SK-N-SH (cell line): ENCODE data around the gene DNAJB1. TPM values are rescaled to one million over a fixed set of nuclear protein-coding genes. Genes with fewer than 3 reads are reported as not detected.

Experiments
- CTCF ChIA-PET: fragments of 300-600, 350-600 bp; formaldehyde crosslinking; extraction: SDS; loops from one replicate; lab custom pipeline; 2021; lab: Yijun Ruan, JAX
- POLR2A ChIA-PET: fragments of 350-600 bp; sonication (Branson Sonifier 250); formaldehyde crosslinking; extraction: SDS; loops from one replicate; lab custom pipeline; 2020; ENCODE audit warnings: antibody characterized with exemption, inconsistent platforms; lab: Yijun Ruan, JAX
- DNase-seq: peaks from one replicate; pipeline ENCODE4 v3.0.0; 2012
- H2AFZ ChIP-seq: fragments of 200-600 bp; sonication (generic); 2 replicates; pipeline ENCODE4 v1.8.1; 2016; ENCODE audit warnings: antibody characterized with exemption, mild to moderate bottlenecking, low read depth
- H3F3A ChIP-seq: fragments of 200-600 bp; sonication (generic); replicated peaks from 2 replicates; pipeline ENCODE3; 2016; ENCODE audit warnings: antibody characterized with exemption, mild to moderate bottlenecking; ENCODE audit not compliant: insufficient read depth
- H3K27ac ChIP-seq, 2 experiments: fragments of 200-500 bp in 1 of 2; fragments of 200-600 bp in 1 of 2; sonication (Bioruptor generic) in 1 of 2; sonication (generic), shearing (Covaris generic) in 1 of 2; 2 replicates each; pipeline versions ENCODE4 v1.5.1 to v1.6.1; 2014 to 2016; ENCODE audit warnings: low read depth in 2 of 2, inconsistent platforms in 1 of 2, low read length in 1 of 2, mild to moderate bottlenecking in 1 of 2, mixed read lengths in 1 of 2
- H3K27me3 ChIP-seq: fragments of 200-600 bp; sonication (generic), shearing (Covaris generic); 2 replicates; pipeline ENCODE4 v1.6.1; 2016; ENCODE audit warnings: mixed run types; ENCODE audit not compliant: insufficient read depth
- H3K36me3 ChIP-seq, 2 experiments: fragments of 200-500 bp in 1 of 2; fragments of 200-600 bp in 1 of 2; sonication (Bioruptor generic) in 1 of 2; sonication (generic) in 1 of 2; replicated peaks in 1 of 2; 2 replicates each; pipeline versions ENCODE3 to v1.5.1; 2014 to 2016; ENCODE audit warnings: low read length in 1 of 2, mild to moderate bottlenecking in 1 of 2; ENCODE audit not compliant: insufficient read depth in 2 of 2, control insufficient read depth in 1 of 2
- H3K4me1 ChIP-seq, 2 experiments: fragments of 200-500 bp in 1 of 2; fragments of 200-600 bp in 1 of 2; sonication (Bioruptor generic) in 1 of 2; sonication (generic), shearing (Covaris generic) in 1 of 2; 2 replicates each; pipeline versions ENCODE4 v1.5.1 to v1.6.1; 2014 to 2016; ENCODE audit warnings: low read depth in 1 of 2, low read length in 1 of 2, mixed run types in 1 of 2; ENCODE audit not compliant: insufficient read depth in 2 of 2, control insufficient read depth in 1 of 2
- H3K4me2 ChIP-seq: fragments of 200-600 bp; sonication (generic), shearing (Covaris generic); 2 replicates; pipeline ENCODE4 v1.6.1; 2017; ENCODE audit warnings: mixed run types
- H3K4me3 ChIP-seq, 2 experiments: fragments of 200-500 bp in 1 of 2; fragments of 200-600 bp in 1 of 2; sonication (Bioruptor generic) in 1 of 2; sonication (generic), shearing (Covaris generic) in 1 of 2; 2 replicates each; pipeline versions ENCODE4 v1.5.1 to v1.8.1; 2014 to 2016; ENCODE audit warnings: low read depth in 2 of 2, inconsistent platforms in 1 of 2, low read length in 1 of 2, mild to moderate bottlenecking in 1 of 2, mixed read lengths in 1 of 2, moderate library complexity in 1 of 2
- H3K79me2 ChIP-seq: fragments of 200-600 bp; sonication (generic); 2 replicates; pipeline ENCODE4 v1.8.1; 2017; ENCODE audit warnings: mild to moderate bottlenecking; ENCODE audit not compliant: insufficient read depth
- H3K9ac ChIP-seq: fragments of 200-600 bp; sonication (generic); 2 replicates; pipeline ENCODE4 v1.6.1; 2017; ENCODE audit warnings: mixed run types
- H3K9me2 ChIP-seq: fragments of 200-600 bp; sonication (generic); 2 replicates; pipeline ENCODE4 v1.6.1; 2017; ENCODE audit warnings: mixed run types
- H3K9me3 ChIP-seq: fragments of 200-600 bp; sonication (generic); 2 replicates; pipeline ENCODE4 v1.6.1; 2017; ENCODE audit warnings: mixed run types, mild to moderate bottlenecking, moderate library complexity
- H4K20me1 ChIP-seq: fragments of 200-600 bp; sonication (generic); 2 replicates; pipeline ENCODE4 v1.6.1; 2017; ENCODE audit warnings: mild to moderate bottlenecking, mixed run types; ENCODE audit not compliant: insufficient read depth
- CHD2 ChIP-seq: fragments of 150-350 bp; IDR thresholded peaks from 2 replicates; pipeline ENCODE4 v1.6.1; 2018; ENCODE audit warnings: low read length; ENCODE audit not compliant: partially characterized antibody
- CTCF ChIP-seq: fragments of 200-600 bp; sonication (generic); IDR thresholded peaks from 2 replicates; pipeline ENCODE4 v1.6.1; 2017; ENCODE audit warnings: antibody characterized with exemption, mild to moderate bottlenecking, moderate library complexity
- ELF1 ChIP-seq: IDR thresholded peaks from 2 replicates; pipeline ENCODE4 v1.4.0; 2012
- EP300 ChIP-seq, 2 experiments: IDR thresholded peaks; 2 replicates each; pipeline versions ENCODE4 v1.4.0 to v1.6.1; 2012; ENCODE audit warnings: borderline replicate concordance in 1 of 2, low read depth in 1 of 2, low read length in 1 of 2
- GABPA ChIP-seq: IDR thresholded peaks from 2 replicates; pipeline ENCODE4 v1.4.0; 2012; ENCODE audit warnings: low read depth, mild to moderate bottlenecking
- MEF2A ChIP-seq: IDR thresholded peaks from 2 replicates; pipeline ENCODE4 v1.4.0; 2012; ENCODE audit warnings: low read depth, borderline replicate concordance
- MXI1 ChIP-seq: IDR thresholded peaks from 2 replicates; pipeline ENCODE4 v1.6.1; 2012; ENCODE audit warnings: mild to moderate bottlenecking, low read depth, low read length, improper control_type of control experiment
- RFX5 ChIP-seq: IDR thresholded peaks from 2 replicates; pipeline ENCODE4 v1.6.1; 2012; ENCODE audit warnings: mild to moderate bottlenecking, improper control_type of control experiment, low read length
- RXRA ChIP-seq: IDR thresholded peaks from 2 replicates; pipeline ENCODE4 v1.4.0; 2012; ENCODE audit warnings: low read depth, mild to moderate bottlenecking, borderline replicate concordance
- TCF12 ChIP-seq: IDR thresholded peaks from 2 replicates; pipeline ENCODE4 v1.4.0; 2012
- WGBS: methylation state at CpG from one replicate; pipeline ENCODE4 v1.1.6; 2017; ENCODE audit warnings: low lambda C conversion rate; 5-methylcytosine and 5-hydroxymethylcytosine counted together
- polyA plus RNA-seq, 3 experiments: library from polyadenylated mRNA; depleted of rRNA; stranded (reverse); fragments of >200 nt; gene quantifications; 2 replicates each; pipeline ENCODE4 v1.2.3, GENCODE V29; 2012
- TF ChIP-seq, protein P1 (sequence below): IDR thresholded peaks from 2 replicates; pipeline ENCODE4 v1.4.0; 2012; ENCODE audit warnings: low read depth, borderline replicate concordance
- TF ChIP-seq, protein P2 (sequence below): IDR thresholded peaks from 2 replicates; pipeline ENCODE4 v1.4.0; 2012; ENCODE audit warnings: low read depth

The DNAJB1 gene
- polyA plus RNA-seq, 1 of the 3 experiments (the other 2 are of a cell fraction) = 103 TPM

DNA sequence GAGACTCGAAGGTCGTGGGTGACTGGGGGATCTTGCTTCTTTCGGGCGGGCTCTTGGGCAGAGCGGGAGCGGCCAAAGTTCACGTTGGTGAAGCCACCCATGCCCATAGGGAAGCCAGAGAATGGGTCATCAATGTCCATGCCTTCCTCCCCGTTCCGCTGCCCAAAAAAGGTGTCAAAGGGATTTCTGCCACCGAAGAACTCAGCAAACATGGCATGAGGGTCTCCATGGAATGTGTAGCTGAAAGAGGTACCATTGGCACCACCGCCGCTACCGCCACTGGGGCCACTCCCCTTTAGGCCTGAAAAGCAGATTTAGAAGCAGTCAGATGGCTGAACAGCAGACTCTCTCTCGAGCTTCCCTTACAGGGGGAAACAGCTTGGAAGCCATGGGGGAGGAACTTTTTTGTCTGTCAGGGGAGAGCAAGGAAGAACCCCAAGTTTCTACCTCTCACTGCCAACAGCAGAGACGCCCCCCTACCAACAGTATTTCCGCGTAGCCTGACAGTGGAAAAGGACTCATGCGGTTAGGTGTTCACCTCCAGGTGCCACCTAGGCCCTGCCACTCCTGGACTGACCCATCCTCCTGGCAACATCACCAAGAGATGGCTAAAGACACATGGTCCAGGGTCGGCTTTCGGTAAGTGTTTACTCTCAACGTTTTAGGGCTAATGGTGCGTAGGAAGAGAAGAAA lies 1.3 kb downstream of the DNAJB1 start:
- Histone ChIP-seq H3K9me3 (no peaks in the 10 kb centered on the region), H4K20me1 (peaks cover 36% of the 10 kb centered on the region), H2AFZ (no peak overlapping the region), H3K4me3 (peak overlapping the region; percentile 87 to 90), H3K9me2 (no peaks in the 10 kb centered on the region), H3K27ac (peak overlapping the region; percentile 93 to 96; a peak in 2 of 4 replicates), H3K36me3 (peaks cover 22 to 29% of the 10 kb centered on the region in 2 experiments), H3K9ac (peak overlapping the region; percentile 99), H3K27me3 (no peaks in the 10 kb centered on the region), H3K79me2 (peaks cover 44% of the 10 kb centered on the region), H3F3A (peaks cover 43% of the 10 kb centered on the region), H3K4me2 (peak overlapping the region; percentile 95), H3K4me1 (peaks cover 24 to 38% of the 10 kb centered on the region in 2 experiments; a peak in 3 of 4 replicates)
- DNase-seq = no peak
- ChIA-PET POLR2A (interaction anchor here (0.9 to 1.5 kb wide), 3 partner anchors 21 to 40 kb away, joined by 3 to 15 read pairs (median 3); partner anchors contain the start of gene GIPC1), CTCF (interaction anchor here (1.4 to 3.8 kb wide), 4 partner anchors 11 to 36 kb away, joined by 3 to 30 read pairs (median 12); no protein-coding TSS in a partner anchor)
- 26% methylated on average over 21 of the region's 22 CpGs for WGBS
- TF ChIP-seq MEF2A (no peak), ELF1 (no peak), GABPA (no peak), CHD2 (peak; percentile 6), CTCF (no peak), MXI1 (no peak; the same call in 1 of the 2 replicates), RXRA (no peak)
- TF ChIP-seq, protein P1, sequence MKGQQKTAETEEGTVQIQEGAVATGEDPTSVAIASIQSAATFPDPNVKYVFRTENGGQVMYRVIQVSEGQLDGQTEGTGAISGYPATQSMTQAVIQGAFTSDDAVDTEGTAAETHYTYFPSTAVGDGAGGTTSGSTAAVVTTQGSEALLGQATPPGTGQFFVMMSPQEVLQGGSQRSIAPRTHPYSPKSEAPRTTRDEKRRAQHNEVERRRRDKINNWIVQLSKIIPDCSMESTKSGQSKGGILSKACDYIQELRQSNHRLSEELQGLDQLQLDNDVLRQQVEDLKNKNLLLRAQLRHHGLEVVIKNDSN = no peak
- TF ChIP-seq, protein P2, sequence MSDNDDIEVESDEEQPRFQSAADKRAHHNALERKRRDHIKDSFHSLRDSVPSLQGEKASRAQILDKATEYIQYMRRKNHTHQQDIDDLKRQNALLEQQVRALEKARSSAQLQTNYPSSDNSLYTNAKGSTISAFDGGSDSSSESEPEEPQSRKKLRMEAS = no peak

DNA sequence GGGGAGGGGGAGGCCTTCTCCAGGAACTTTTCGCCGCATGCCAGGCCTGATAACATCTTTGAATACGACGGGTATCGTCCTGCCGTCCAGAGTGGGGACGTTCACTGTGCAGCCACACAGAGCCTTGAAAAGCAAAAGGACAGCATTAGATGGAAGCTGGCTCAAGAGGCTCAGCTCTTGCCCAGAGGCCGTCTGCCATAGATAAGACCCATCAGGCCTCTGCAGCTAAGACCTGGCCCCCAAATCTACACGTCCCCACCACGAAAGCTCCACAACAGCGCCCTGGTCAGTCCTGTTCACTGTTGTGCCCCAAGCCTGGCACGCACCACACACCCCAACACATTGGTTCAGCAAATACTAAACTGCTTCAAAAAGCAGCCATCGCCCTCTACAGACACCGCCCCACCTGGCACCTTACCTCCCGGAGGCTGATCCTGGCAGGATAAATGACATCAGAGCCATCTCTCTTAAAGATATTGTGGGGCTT lies 2.1 kb downstream of the DNAJB1 start:
- peaks cover 22 to 29% of the 10 kb centered on the region in 2 experiments for H3K36me3 ChIP-seq
- ChIA-PET POLR2A (interaction anchor here (1.3 kb wide), 1 partner anchor 38 kb away, joined by 3 read pairs; no protein-coding TSS in a partner anchor), CTCF (interaction anchor here (1.5 to 3.8 kb wide), 3 partner anchors 10 to 36 kb away, joined by 4 to 30 read pairs (median 20); no protein-coding TSS in a partner anchor)
- no peak overlapping the region for H2AFZ ChIP-seq
- H4K20me1 ChIP-seq = peaks cover 36% of the 10 kb centered on the region
- 68% methylated on average over 10 of the region's 15 CpGs for WGBS
- peak overlapping the region; percentile 95 for H3K4me2 ChIP-seq
- DNase-seq = no peak
- H3F3A ChIP-seq = peaks cover 47% of the 10 kb centered on the region
- peak overlapping the region; percentile 87 to 90 for H3K4me3 ChIP-seq
- H3K9me2 ChIP-seq = no peaks in the 10 kb centered on the region
- no peak for TF ChIP-seq RFX5
- TF ChIP-seq EP300 (IDR thresholded peaks at IDR 0.05; ENCODE audit: borderline replicate concordance in 1 of 2, low read depth in 1 of 2, low read length in 1 of 2) = no peak
- no peak for TF ChIP-seq TCF12
- no peak for TF ChIP-seq CTCF
- TF ChIP-seq, protein P2 = no peak
- no peak overlapping the region; a peak in 2 of 4 replicates for H3K27ac ChIP-seq
- peaks cover 24 to 38% of the 10 kb centered on the region in 2 experiments; a peak in 3 of 4 replicates for H3K4me1 ChIP-seq
- peaks cover 44% of the 10 kb centered on the region for H3K79me2 ChIP-seq
- no peaks in the 10 kb centered on the region for H3K27me3 ChIP-seq
- peak overlapping the region; percentile 99; the same call in 1 of the 2 replicates for H3K9ac ChIP-seq
- no peaks in the 10 kb centered on the region for H3K9me3 ChIP-seq
